GM19455 (cell line): ENCODE data around the gene SLC9A8.
"Not testable (repeated sequence)": the region's sequence is repeated elsewhere in the genome, so short reads cannot be mapped to it uniquely, and the experiment has no call there.

Experiments used
- ATAC-seq: cut with Tn5 transposase; IDR thresholded peaks from one replicate; pipeline ENCODE4 v1.9.1; 2021; ENCODE audit not compliant: unreplicated experiment

SLC9A8 gene

DNA sequence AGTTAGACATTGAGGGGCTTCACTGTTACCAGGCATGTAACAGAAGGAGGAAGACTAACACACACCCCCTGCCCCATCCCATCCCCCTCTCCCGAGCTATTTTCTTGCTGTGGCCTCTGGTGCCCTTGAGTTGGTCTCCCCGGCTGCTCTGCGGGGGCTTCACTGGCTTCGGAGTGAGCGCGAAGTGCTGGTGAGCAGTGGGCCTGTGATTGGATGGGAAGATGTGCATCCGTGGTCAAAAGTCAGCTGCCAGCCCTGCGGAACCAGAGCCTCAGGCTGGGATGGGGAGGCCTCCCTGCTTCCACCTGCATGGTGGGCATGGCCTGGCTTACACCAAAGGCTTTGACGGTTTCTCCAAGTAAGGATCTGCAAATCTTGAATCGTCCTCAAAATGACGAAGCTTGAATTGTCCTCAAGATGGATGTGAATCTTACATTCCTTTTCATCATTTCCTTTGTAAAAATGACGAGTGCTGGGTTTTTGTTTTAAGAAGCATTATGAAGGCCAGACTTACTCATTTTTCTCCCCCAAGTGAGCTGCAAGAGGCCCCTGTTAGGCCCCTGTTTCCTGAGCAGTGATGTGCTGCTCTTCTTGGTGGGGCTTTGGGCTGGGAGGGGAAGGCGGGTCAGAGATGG lies 79.0 kb downstream of the SLC9A8 start:
- no peak for ATAC-seq

DNA sequence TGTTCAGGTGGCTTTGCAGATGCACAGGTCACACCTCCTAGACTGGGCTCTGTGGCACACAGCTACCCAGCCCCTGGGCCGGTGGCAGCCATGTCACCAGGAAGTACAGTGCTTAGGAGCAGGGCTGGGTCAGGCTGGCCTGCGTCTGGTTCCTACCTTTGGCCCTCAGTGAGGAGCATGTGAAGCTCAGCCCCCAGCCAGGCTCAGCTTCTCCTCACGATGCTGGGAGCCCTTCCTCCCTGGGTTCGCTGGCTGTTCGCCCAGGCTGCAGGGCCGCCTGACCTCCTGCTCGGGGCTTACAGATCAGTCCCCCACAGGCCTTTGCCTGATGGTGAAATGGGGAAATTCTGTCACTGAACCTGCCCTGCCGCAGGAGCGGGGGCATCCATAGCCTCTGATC lies 79.6 kb downstream of the SLC9A8 start:
- no peak for ATAC-seq

DNA sequence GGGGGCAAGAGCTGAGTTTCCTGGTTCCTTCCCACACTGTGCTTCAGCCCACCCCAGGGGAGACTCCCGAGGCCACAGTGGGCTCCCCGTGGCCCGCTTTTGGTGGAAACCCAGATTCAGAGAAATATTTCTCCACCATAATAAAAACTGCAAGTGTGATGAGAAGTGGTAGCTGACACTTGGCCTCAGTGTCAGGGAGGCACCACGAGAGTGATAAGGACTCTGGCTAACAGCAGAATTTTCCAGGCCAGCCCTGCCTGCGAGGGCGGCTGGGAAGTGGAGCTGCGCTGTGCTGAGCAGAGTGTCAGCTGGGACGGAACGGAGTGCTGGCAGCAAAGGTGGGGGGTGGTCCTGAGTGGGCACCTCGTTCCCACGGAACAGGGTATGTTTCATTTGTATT lies 80.2 kb downstream of the SLC9A8 start:
- ATAC-seq, result no peak

DNA sequence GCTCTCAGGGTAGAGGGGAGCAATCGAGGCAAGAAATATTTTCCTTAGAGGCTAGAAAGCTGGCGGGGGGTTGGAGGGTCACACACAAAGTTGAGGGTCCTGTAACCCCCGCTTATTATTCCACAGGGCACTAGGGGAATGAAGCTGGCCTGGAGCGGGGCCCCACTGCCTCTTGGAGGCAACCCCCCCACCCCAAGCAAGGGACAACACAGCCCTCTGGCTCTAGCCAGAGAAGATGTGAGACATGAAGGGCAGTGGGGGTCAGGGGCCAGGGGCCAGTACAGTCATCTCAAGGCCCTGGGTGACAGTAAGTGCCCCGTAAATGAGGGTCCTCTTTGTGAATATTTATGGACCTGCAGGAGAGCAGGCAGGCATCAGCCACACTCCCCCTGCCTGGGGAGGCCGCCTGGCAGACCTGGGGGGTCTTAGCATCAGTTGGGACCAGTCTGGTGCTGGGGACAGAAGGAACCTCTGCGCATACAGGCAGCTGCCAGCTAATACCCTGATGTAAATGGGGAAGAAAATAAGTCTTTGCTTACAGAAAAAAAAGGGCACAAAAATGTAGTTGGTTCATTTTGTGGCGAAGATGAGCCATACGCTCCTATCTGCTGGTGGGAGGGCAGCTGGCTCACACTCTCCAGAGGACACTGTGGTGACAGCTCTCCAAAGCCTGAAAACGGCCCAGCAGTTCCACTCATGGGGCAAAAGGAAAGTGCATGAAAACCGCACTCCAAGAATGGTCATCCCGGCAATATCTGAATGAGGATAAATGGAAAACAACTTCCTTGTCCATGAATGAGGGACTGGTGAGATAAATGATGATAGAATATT lies 80.8 kb downstream of the SLC9A8 start:
- ATAC-seq, result no peak

DNA sequence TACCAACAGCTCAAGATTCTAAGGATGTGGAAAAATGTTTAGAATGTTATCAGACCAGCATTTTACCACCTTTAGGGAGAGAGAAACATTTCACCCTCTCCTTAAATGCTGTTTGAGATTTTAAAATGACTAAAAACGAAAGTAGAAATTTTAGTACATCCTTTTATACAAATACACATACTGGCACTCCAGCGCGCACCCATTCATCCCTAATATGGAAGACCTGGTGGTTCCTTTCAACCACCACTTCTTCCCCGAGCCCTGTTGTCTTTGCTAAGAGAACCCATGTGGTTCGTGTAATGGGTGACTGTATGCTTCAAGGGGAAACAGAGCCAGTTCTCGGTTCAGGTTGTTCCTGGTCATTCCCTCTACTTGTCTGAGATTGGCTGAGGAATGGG lies 81.4 kb downstream of the SLC9A8 start:
- no peak for ATAC-seq

DNA sequence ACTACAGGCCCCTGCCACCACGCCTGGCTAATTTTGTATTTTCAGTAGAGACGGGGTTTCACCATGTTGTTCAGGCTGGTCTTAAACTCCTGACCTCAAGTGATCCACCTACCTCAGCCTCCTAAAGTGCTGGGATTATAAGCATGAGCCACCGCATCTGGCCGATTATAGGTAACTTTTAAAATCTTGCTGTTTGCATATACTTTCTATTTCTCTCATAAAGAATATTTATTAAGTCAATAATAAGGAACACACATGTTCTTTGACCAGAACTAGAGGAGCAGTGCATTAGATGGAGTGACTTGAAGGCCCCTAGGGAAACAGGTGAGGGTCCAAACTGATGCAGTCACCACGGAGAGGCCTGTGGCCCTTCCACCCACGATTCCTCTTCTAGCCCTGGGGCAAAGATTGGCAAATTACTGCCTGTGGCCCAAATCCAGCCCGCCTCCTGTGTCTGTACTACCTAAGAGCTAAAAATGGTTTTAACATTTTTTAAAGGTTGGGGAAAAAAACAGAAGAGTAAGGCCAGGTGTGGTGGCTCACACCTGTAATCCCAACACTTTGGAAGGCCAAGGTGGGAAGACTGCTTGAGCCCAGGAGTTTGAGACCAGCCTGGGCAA lies 83.0 kb downstream of the SLC9A8 start:
- ATAC-seq, result not testable (repeated sequence)

DNA sequence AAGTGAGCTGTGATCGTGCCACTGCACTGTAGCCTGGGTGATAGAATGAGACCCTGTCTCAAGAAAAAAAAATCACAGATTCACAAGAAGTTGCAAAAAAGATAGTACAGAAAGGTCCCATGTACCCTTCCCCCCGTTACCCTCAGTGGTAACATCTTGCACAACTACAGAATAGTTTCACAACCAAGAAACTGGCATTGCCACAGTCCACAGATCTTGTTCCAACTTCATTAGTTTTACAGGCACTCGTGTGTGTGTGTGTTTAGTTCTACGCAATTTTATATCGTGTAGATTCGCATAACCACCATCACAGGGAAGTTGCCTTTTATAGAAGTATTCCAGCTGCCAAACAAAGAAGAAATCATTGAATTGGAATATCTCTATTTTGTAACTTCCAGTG lies 83.6 kb downstream of the SLC9A8 start:
- ATAC-seq, result no peak

DNA sequence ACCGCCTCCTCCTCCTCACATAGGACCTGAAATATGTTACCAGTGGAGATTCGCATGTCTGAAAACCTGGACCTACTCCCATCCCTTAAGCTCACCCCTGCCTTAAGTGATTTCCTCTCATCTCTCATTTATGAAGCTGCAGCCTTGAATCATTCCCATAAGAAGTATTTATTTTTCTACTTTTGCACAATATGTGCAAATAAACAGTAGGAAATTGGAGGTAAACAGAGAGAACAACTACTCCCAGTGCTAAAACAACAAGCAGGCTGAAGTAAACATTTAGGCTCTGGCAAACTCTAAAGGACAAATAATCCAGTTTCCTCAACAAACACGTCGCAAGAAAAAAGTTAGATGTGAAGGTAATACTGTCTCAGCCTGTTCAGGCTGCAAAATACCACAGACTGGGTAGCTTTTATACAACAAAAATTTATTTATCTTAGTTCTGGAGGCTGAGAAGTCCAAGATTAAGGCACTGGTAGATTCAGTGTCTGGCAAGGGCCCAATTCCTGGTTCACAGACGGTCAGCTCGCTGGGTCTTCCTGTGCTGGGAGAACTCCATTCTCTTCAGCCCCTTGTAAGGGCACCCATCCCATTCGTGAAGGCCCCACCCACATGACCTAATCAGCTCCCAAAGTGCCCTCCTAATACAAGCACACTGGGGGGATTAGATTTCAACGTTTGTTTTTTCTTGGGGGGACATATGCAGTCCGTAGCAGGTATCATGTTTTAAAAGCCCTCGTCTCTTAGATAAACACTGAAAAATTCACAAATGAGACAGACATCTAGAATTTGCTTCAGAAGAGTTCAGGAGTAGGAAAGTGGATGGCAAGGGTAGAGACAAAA lies 87.1 kb downstream of the SLC9A8 start:
- ATAC-seq, result no peak

DNA sequence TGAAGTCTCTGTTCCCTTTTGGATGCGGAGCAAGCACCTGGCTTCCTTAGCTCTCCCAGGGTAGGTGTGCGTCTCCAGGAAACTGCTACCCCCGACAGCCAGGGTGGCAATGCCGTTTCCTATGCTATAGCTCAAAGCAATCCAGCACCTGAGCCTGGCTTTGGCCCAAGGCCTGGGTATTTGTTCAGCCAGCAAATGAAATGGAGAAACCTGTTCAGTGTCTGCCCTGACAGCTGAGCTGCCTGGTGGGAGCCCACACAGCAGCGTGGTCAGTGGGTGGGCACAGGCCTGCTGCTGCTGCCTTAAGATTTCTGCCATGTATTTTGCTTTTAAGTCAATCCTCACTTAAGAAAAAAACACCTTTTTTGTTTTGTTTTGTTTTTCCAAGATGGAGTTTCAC lies 89.0 kb downstream of the SLC9A8 start:
- ATAC-seq, result no peak

DNA sequence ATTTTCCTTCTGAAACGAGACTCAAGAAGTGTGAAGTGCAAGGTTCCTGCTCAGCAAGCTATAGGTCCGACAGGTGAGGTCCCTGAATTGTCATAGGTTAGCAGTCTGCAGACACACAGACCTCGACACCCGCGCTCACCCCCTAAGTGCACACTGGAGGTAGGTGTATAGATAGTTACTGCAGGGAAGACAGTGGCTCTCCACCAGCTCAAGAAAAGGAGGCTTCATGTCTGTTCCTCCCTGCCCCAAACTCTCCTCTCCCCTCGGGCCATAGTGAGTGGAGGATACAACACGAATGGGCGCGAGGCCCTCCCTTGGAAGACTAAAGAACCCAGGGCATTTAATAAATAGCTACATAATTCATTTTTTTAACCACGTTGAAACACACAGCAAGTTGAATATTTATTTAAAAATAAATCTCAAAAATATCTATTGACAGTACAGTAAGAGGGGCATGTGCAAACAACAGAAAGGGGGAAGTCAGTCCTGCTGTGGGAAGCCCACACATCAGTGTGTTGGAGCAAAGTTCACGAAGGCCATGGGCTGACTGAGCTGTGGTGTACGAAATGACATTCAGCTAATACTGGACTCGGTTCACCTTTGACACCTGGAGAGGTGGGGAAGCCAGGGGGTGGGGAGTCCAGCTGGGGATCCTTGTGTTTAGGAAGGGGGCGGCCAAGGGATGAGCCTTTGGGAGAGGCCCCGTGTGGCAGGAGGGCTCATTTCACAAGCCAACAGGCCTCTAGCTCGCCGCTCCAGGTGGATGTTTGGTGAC lies 92.0 kb downstream of the SLC9A8 start:
- no peak for ATAC-seq

DNA sequence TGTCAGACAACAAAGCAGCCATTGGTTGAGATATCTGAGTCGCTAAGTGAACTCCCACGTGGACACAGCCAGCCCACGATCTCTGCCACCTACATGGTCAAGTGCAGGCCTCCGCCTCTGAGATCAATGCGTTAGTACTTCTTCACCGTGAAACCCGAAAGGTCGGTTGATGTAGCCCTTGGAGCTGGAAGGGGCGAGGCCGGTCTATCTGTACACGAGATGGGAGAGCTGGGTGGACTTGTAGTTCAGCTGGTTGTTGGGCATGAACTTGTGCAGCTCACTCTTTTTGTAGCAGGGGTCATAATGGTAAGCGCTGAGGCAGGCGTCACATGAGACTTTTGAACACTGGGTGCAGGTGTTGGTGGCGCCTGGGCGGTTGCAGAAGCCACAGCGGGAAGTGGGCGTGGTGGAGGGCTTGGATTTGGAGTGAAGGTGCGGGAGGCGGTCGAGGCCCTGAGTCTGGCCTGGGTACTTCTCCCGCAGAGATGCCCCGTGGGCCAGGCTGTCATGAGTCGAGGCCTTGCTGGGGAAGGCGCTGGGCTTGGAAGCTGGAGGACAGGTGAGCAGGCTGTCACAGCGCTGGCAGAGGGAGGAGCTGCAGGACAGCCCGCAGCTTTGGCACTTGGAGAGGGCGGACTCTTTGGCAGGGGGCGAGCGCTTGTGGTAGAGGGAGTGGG lies 92.9 kb downstream of the SLC9A8 start:
- no peak for ATAC-seq

DNA sequence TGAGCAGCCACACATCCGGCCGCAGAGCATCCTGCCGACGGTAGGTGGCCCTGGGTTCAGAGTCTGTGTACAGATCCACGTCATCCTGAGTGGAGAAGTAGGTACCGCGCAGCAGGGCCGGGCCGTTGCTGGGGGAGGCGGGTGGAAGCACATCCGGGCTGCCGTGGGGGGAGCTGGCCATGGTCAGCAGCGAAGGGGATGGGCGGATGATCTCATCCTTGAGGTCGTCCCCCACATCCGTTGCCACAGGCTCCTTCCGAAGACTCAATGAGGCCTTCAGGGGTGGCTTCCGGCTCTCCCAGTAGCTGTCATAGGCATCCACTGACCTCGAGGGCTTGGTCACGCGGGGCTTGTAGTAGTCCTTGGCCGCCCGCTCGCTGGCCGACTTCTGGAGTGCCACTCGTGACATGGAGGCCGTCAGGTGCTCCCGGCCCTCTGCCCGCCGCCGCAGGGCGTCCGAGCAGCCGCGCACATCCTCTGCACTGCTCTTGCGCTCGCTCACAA lies 93.5 kb downstream of the SLC9A8 start:
- no peak for ATAC-seq

DNA sequence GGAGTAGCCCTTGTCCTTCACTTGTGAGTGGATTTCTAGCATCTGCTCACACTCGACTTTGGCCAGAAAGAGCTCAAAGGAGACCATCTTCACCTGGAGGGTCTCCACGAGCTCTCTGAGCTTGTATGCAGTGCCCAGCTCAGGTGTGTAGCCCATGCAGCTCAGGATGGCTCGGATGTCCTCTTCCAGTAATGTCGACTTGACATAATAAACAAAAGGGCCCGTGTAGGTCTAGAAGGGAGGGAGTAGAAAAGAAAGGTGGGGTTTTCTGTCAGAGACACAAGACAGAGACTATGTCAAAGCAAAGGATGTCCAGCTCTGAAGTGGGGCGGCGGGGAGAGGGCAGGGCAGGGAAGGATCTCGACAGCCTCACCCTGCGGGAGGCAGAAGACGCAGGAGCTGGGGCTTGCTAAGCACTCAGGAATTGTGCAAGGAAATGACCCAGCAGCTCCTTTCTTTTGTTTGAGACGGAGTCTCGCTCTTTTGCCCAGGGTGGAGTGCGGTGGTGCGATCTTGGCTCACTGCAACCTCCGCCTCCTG lies 94.1 kb downstream of the SLC9A8 start:
- no peak for ATAC-seq

DNA sequence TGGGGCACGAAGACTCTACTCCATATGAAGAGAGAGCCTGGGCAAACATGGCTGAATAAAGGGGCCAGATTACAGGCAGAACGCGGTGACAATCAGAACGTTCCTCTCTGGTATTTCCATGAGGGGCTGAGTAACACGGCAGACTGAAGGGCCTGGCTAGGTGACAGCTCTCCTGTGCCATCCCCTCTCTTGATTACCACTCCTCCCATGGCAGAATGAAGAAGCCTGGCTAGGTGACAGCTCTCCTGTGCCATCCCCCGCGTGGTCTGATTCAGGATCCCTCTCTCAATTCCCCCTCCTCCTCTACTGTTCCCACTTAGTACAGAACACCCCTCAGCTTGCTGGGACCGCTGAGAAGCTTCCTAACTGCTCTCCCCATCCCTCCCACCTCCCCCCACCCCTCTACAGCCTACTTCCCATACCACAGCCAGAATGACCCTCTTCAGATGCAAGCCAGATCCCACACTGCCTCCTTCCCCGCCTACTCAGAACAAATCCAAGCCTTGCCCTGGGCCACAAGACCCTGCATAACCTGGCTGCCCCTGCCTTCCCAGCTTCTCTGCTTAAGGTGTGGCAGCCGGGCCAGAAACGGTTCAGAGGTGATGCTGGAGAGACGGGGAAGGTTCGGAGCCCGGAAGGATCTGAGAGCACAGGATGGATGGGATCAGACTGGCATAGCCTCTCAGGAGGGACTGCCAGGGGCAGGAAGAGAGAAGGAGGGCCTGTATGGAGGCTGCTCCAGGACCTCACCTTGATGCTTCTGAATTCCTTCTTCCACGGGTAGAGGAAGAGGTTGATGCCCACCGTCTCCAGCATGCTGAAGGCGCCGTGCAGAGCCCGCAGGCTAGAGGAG lies 95.0 kb downstream of the SLC9A8 start:
- ATAC-seq, result no peak

DNA sequence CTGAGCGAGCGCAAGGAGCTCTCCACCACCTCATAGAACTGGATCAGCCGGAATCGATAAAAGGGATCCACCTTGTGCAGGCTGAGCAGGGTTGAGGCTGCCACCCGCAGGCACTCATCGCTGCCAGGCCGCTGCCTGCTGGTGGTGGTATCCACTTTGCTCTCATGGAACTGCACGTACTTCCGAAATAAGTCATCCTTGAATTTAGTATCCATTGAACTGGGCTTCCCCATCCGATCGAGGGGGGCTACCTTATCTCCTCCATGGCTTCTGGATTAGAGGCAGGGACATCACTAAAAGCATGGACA lies 95.6 kb downstream of the SLC9A8 start:
- no peak for ATAC-seq

DNA sequence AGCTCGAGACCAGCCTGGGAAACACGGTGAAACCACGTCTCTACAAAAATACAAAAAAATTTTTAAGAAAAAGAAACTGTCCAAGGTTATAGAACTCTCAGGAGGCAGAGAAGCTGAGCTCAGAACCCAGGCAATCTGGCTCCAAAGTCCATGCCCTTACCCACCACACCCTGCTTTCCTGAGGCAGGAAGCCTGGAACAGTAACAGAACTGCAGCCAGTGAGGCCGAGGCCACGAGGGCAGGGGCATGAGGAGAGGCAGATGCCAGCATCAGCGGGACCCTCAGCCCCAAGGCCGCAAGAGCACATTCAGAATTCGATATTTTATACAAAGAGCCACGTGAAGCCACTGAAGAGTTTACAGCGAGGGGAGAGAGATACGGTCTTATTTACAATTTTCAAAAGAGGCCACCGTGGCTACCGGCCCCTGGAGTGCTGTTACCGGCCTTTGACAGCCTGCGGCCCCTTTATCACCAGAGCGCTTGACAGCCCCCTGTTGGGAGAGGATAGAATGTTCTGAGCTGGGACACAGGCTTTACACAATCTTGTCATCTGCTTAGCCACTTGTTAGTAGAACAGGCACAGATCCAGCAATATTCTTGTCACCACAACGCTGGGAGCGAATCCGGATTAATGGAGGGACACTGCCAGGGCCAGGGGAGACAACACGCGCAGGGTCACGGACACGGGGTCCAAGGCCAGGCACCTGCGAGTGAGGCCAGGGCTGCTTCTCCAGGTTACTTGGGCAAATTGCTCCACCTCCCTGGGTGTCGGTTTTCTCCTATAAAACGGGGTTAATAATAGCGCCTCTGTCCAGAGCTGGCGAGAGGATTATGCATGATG lies 97.1 kb downstream of the SLC9A8 start:
- ATAC-seq, result no peak

DNA sequence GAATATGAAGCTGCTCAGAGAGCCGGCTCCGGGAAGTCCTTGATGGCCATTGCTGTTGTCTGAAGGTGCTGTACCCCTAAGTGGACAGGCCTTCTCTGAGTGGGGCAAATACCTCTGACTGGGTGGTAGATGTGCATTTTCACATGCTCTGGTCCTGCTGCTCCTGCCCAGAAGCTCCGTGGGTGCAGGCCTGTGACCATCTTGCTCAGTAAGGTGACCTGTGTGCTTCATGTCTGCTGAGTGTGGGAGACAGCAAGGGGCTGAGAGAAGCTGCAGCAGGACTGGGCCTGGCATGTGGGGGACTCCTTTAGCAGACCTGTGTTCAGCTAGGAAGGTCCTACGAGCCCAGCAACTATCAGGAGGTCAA lies 97.7 kb downstream of the SLC9A8 start:
- no peak for ATAC-seq
